CD4-positive, alpha-beta T cell treated with Interleukin-1 beta for 1 hour (primary cell): ENCODE results near the gene PALLD.

Experiments used
- DNase-seq, 2 donors: peaks; one replicate each; pipeline ENCODE4 v3.0.0-alpha.2; 2020 to 2022

Gene PALLD

GRCh38 chr4:168884251-168885124 is 387.6 kb downstream of the PALLD start:
- DNase-seq: no peak

GRCh38 chr4:168885400-168885799 is 388.5 kb downstream of the PALLD start:
- no peak for DNase-seq

DNA sequence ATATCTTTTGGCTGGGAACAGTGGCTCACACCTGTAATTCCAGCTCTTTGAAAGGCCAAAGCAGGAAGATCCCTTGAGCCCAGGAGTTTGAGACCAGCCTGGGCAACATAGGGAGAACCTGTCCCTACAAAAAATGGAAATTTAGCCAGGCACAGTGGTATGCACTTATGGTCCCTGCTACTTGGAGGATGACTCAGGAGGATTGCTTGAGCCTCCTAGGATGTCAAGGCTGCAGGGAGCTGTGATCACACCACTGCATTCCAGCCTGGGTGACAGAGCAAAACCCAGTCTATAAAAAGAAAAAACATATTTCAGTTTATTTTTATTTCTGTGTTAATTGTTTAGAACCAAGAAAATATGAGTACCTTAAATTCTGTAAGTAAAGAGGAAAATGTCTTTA is 389.5 kb downstream of the PALLD start:
- no peak for DNase-seq

- DNase-seq: no peak
These were observed 391.0 kb downstream of the PALLD start for GRCh38 chr4:168887809-168888208.

GRCh38 chr4:168888715-168889215 is 391.9 kb downstream of the PALLD start:
- DNase-seq: no peak

- DNase-seq: no peak
These were observed 394.2 kb downstream of the PALLD start for GRCh38 chr4:168891086-168891485.

DNA sequence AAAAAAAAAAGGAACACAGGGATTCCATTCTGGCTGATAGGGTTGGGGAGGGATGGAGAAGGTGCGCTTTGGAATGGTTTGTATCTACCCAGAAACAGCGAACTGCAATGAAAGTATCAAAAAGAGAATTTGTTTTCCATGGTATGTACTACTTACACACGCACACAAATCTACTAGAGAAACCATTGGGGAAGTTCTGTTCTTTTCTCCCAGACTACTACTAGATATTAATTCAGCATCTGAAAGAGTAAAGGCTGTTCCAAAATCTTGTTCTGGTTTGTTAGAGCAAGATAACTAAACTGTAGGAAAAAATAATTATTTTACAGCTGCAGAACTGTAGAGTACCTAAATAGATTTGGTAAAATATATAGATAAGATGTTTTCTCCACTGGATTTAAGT is 394.8 kb downstream of the PALLD start:
- DNase-seq: no peak

DNA sequence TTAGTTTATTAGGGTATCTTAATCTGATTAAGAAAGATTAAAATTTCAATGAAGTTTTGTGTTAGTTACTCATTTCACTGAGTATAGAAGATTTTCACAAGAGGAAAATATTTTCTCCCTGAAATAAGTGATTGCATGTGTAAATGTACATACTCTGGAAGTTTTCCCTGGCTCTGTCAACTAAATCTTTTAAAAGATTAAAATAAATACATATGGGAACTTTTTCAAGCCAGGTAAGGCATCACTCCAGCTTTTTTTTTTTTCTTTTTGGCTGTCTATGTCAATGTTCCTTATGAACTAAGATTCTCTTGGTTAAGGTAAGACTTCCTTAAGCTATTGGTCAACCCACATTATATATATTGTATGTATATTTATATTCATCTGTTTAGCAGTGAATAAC is 395.6 kb downstream of the PALLD start:
- DNase-seq: no peak

- DNase-seq: no peak
These were observed 396.4 kb downstream of the PALLD start for GRCh38 chr4:168893205-168893604.

DNA sequence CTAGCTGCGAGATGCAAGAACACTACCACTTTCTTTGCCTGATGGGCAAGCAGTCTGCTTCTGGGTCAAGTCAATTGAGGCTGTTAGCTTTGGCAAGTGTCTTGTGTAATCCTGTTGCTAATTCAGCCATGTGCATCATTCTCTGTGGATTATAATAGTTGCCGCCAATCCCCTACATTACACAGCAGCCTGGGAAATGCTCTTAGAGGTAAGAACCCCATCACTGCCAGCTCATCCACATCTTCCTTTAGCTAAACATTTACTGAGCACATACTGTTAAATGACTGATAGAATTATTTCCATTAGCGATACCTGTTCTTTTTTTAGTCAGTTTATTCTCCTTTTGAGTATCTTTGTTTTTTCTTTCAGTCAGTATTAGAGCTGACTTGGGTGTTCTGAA is 397.0 kb downstream of the PALLD start:
- no peak for DNase-seq

DNA sequence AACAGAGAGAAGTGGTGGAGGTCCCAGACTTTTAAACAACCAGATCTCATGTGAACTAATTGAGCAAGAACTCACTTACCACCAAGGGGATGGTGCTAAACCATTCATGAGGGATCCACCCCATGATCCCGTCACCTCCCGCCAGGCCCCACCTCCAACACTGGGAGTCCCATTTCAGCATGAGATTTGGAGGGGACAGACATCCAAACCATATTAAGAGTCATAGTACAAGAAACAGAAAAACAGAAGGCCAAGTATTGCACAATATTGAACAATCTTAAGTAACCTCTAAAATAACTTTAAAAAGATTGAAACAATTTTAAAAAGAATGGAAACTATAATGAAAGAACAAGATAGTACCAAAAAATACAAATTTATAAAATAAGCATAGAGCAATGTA is 403.2 kb downstream of the PALLD start:
- DNase-seq: no peak

GRCh38 chr4:168907119-168907698 is 410.4 kb downstream of the PALLD start:
- peak; percentile 2 to 11 for DNase-seq

DNA sequence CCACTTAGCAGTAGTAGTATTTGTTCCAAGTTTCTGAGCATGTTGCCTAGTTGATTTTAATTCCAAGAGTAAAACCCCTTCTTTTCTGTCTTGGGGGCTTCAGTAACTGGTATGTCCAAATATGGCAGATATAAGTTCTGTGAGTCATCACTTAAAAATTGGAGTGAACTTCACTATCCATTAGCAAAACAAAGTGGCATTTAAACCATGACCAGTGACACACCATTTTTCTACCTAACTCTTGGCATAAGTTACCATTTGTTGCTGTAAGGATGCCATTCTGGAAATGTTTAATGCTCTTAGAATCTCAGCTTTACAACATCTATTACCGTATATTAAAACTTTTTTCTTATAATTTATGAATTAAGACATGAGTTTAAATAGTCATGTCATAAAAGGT is 411.2 kb downstream of the PALLD start:
- DNase-seq: no peak

- DNase-seq: no peak
These were observed 412.0 kb downstream of the PALLD start for GRCh38 chr4:168908851-168909273.

- DNase-seq: no peak
These were observed 417.2 kb downstream of the PALLD start for GRCh38 chr4:168914095-168914494.

DNA sequence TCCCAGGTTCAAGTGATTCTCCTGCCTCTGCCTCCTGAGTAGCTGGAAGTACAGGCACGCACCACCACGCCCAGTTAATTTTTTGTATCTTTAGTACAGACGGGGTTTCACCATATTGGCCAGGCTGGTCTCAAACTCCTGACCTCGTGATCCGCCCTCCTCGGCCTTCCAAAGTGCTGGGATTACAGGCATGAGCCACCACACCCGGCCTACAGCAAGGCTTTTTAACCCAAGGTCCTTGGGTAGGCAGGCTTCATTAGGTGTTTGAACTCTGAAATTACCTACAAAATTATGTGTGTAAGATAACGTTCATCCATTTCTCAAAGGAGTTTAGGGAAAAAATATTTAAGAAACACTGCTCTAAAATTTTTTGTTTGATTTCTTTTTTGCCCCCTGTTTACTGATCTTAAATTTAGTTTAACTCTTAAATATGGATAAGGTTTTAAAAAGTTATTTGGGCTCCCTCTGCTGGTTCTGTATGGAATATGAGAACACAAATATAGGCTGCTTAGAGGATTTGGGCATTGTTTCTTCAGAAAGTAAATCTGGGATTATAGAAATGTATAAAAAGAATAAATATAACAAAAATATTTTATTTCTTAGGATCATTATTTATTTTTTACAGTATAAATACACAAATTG is 420.4 kb downstream of the PALLD start:
- DNase-seq: peak in 1 of 2 donors; percentile 17

GRCh38 chr4:168919706-168920324 is 423.0 kb downstream of the PALLD start:
- DNase-seq: no peak

- no peak for DNase-seq
These were observed 423.7 kb downstream of the PALLD start for GRCh38 chr4:168920441-168921065.

DNA sequence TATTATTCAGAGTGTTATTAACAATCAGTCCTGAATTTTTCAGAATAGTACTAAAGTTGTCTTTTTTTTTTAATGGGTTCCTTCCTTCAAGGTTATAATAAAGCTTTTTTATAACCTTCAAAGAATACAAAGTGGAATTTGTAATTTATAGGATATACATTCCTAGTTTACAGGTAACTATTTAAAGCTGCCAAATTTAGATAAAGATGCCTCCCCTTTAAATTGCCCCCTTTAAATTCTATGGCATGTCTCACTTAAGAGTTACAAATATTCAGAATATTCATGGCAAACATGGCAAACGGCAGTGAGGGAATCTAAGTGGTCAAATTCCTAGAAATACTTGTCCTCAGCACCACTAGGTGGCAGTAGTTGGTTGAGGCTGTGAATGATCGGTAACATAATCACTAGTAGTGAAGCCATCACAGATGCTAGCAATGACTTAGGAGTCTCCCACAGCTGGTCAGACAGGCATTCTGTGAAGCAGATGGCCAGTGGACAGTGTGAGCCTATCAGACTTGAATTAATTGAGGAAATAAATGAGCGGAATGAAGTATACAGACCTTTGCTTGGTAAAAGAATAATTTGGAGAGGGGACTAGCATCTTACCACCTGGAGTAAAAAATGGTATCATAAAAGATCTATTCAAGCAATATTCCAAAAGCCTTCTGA is 426.8 kb downstream of the PALLD start:
- DNase-seq: peak; percentile 31 to 64

GRCh38 chr4:168924667-168925066 is 427.8 kb downstream of the PALLD start:
- no peak for DNase-seq

DNA sequence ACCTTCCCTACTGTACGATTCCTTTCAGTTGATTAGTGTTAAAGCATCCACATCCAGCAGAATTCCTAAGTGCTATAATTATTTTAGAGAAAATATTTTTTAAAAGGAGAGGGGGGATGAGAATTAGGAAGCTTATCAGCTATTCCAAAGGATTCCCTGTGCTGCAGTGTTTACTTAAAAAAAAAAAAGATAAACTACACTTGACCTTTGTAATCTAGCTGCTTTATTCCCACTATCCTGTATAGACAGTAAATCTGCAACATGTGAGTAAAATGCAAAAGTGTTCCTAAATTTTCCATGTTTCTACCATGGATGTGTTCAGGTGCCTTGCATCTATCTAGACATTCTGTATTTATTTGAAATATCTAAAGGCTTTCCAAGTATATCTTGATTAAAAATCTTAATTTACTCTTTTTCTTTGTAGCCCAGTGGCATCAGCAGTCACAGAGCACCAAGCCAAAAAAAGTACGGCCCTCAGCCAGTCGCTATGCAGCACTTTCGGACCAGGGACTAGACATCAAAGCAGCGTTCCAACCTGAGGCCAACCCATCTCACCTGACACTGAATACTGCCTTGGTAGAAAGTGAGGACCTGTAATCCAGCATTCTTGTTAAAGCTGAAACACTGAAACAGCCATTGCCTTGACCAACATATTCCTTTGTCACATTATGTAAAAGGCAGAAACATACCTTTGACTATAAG is 429.1 kb downstream of the PALLD start:
- no peak for DNase-seq

DNA sequence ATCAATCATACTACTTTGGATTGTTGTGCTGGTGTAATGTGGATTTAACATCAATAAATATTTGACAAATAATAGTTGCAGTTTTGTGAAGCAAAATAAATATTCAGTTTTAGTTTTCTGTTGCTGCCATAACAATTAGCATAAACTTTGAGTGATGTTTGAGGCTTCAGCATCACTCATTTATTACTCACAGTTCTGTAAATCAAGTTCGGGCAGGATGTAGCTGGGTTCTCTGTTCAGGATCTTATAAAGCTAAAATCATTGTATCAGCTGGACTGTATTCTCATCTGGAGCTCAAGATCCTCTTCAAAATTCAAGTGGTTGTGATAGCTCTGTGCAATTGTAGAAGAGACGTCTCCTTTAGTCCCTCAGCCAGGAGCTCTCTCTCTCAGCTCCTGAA is 431.5 kb downstream of the PALLD start:
- no peak for DNase-seq
